Neuron (in vitro differentiated cells): ENCODE results near the gene BPIFB2.

Experiments
- H2AFZ ChIP-seq: one replicate; pipeline ENCODE4 v1.6.1; 2013; ENCODE audit warnings: low read depth, mild to moderate bottlenecking, inconsistent platforms, low read length, moderate library complexity
- H3K27me3 ChIP-seq: one replicate; pipeline ENCODE4 v1.6.1; 2013; ENCODE audit warnings: low read length; ENCODE audit not compliant: insufficient read depth
- H3K36me3 ChIP-seq: one replicate; pipeline ENCODE4 v1.6.1; 2013; ENCODE audit warnings: low read length; ENCODE audit not compliant: insufficient read depth
- H3K4me1 ChIP-seq: one replicate; pipeline ENCODE4 v1.6.1; 2013; ENCODE audit warnings: low read length; ENCODE audit not compliant: insufficient read depth
- H3K4me3 ChIP-seq: 2 replicates; pipeline ENCODE4 v1.5.1; 2013; ENCODE audit warnings: mild to moderate bottlenecking, low read length, moderate library complexity
- H3K9me3 ChIP-seq: one replicate; pipeline ENCODE4 v1.6.1; 2013; ENCODE audit warnings: low read length

Gene BPIFB2

GRCh38 chr20:33027769-33028751, 20.6 kb downstream of the BPIFB2 start:
- no peaks in the 10 kb centered on the region for H3K36me3 ChIP-seq
- no peaks in the 10 kb centered on the region for H3K4me1 ChIP-seq
- H2AFZ ChIP-seq, result no peak overlapping the region
- H3K27me3 ChIP-seq, result no peaks in the 10 kb centered on the region
- no peak overlapping the region for H3K4me3 ChIP-seq
- H3K9me3 ChIP-seq, result no peaks in the 10 kb centered on the region

GRCh38 chr20:33028875-33029274, 21.4 kb downstream of the BPIFB2 start:
- Histone ChIP-seq H3K9me3 (no peaks in the 10 kb centered on the region), H3K27me3 (no peaks in the 10 kb centered on the region), H3K4me1 (no peaks in the 10 kb centered on the region), H3K36me3 (no peaks in the 10 kb centered on the region), H3K4me3 (no peak overlapping the region), H2AFZ (no peak overlapping the region)

GRCh38 chr20:33030076-33030475, 22.6 kb downstream of the BPIFB2 start:
- Histone ChIP-seq H3K4me3 (no peak overlapping the region), H3K27me3 (no peaks in the 10 kb centered on the region), H3K9me3 (no peaks in the 10 kb centered on the region), H3K4me1 (no peaks in the 10 kb centered on the region), H3K36me3 (no peaks in the 10 kb centered on the region), H2AFZ (no peak overlapping the region)

- no peaks in the 10 kb centered on the region for H3K36me3 ChIP-seq
- no peaks in the 10 kb centered on the region for H3K4me1 ChIP-seq
- H3K27me3 ChIP-seq, result no peaks in the 10 kb centered on the region
- H2AFZ ChIP-seq, result no peak overlapping the region
- H3K9me3 ChIP-seq, result no peaks in the 10 kb centered on the region
- no peak overlapping the region for H3K4me3 ChIP-seq
These were observed 23.1 kb downstream of the BPIFB2 start for GRCh38 chr20:33030569-33030968.

- H3K9me3 ChIP-seq, result no peaks in the 10 kb centered on the region
- H3K4me1 ChIP-seq, result no peaks in the 10 kb centered on the region
- H3K27me3 ChIP-seq, result no peaks in the 10 kb centered on the region
- H2AFZ ChIP-seq, result no peak within 1 kb of the TSS
- no peak within 1 kb of the TSS for H3K4me3 ChIP-seq
- H3K36me3 ChIP-seq, result no peaks in the 10 kb centered on the region
These were observed 24.0 kb downstream of the BPIFB2 start, which contains the start of gene BPIFB6 for GRCh38 chr20:33031531-33031930. BPIFB6 (plus strand) TSS chr20:33031648; CDS start chr20:33031648, 0 bp downstream.

GRCh38 chr20:33032555-33032954, 25.1 kb downstream of the BPIFB2 start:
- no peak overlapping the region for H3K4me3 ChIP-seq
- no peaks in the 10 kb centered on the region for H3K9me3 ChIP-seq
- H3K27me3 ChIP-seq, result no peaks in the 10 kb centered on the region
- H3K36me3 ChIP-seq, result no peaks in the 10 kb centered on the region
- no peaks in the 10 kb centered on the region for H3K4me1 ChIP-seq
- no peak overlapping the region for H2AFZ ChIP-seq

GRCh38 chr20:33033381-33033780, 25.9 kb downstream of the BPIFB2 start:
- no peaks in the 10 kb centered on the region for H3K27me3 ChIP-seq
- H3K9me3 ChIP-seq, result no peaks in the 10 kb centered on the region
- H3K4me3 ChIP-seq, result no peak overlapping the region
- no peaks in the 10 kb centered on the region for H3K36me3 ChIP-seq
- no peak overlapping the region for H2AFZ ChIP-seq
- H3K4me1 ChIP-seq, result no peaks in the 10 kb centered on the region

GRCh38 chr20:33034115-33034514, 26.6 kb downstream of the BPIFB2 start:
- Histone ChIP-seq H2AFZ (no peak overlapping the region), H3K4me3 (no peak overlapping the region), H3K27me3 (no peaks in the 10 kb centered on the region), H3K9me3 (no peaks in the 10 kb centered on the region), H3K36me3 (no peaks in the 10 kb centered on the region), H3K4me1 (no peaks in the 10 kb centered on the region)

GRCh38 chr20:33034901-33035492, 27.5 kb downstream of the BPIFB2 start:
- no peaks in the 10 kb centered on the region for H3K36me3 ChIP-seq
- H3K27me3 ChIP-seq, result no peaks in the 10 kb centered on the region
- H3K4me1 ChIP-seq, result no peaks in the 10 kb centered on the region
- no peak overlapping the region for H3K4me3 ChIP-seq
- no peak overlapping the region for H2AFZ ChIP-seq
- H3K9me3 ChIP-seq, result no peaks in the 10 kb centered on the region

GRCh38 chr20:33037456-33037855, 30.0 kb downstream of the BPIFB2 start:
- no peak overlapping the region for H3K4me3 ChIP-seq
- no peak overlapping the region for H2AFZ ChIP-seq
- no peaks in the 10 kb centered on the region for H3K36me3 ChIP-seq
- no peaks in the 10 kb centered on the region for H3K4me1 ChIP-seq
- no peaks in the 10 kb centered on the region for H3K27me3 ChIP-seq
- H3K9me3 ChIP-seq, result no peaks in the 10 kb centered on the region

- Histone ChIP-seq H3K4me1 (no peaks in the 10 kb centered on the region), H3K36me3 (no peaks in the 10 kb centered on the region), H3K4me3 (no peak overlapping the region), H2AFZ (no peak overlapping the region), H3K27me3 (no peaks in the 10 kb centered on the region), H3K9me3 (no peaks in the 10 kb centered on the region)
These were observed 30.7 kb downstream of the BPIFB2 start for GRCh38 chr20:33038243-33038642.

GRCh38 chr20:33042430-33042829, 34.9 kb downstream of the BPIFB2 start:
- Histone ChIP-seq H3K9me3 (peaks cover 2% of the 10 kb centered on the region), H3K4me3 (no peak overlapping the region), H3K27me3 (no peaks in the 10 kb centered on the region), H3K4me1 (no peaks in the 10 kb centered on the region), H2AFZ (no peak overlapping the region), H3K36me3 (no peaks in the 10 kb centered on the region)

- no peak overlapping the region for H2AFZ ChIP-seq
- no peaks in the 10 kb centered on the region for H3K36me3 ChIP-seq
- no peak overlapping the region for H3K4me3 ChIP-seq
- no peaks in the 10 kb centered on the region for H3K27me3 ChIP-seq
- peaks cover 2% of the 10 kb centered on the region for H3K9me3 ChIP-seq
- H3K4me1 ChIP-seq, result no peaks in the 10 kb centered on the region
These were observed 35.7 kb downstream of the BPIFB2 start for GRCh38 chr20:33042983-33043730.
